Islet of Langerhans (tissue), 1 donor: ENCODE data around the gene CCDC120.

Experiments
- FAIRE-seq: peaks from one replicate; lab custom pipeline; 2011; peaks lifted over from hg19 to GRCh38; lab: Jason Lieb, UNC

The CCDC120 gene

GRCh38 chrX:49102190-49102589, 43.4 kb downstream of the CCDC120 start:
- no peak for FAIRE-seq

- FAIRE-seq = no peak
Observed at GRCh38 chrX:49103637-49104036, 44.8 kb downstream of the CCDC120 start.

- no peak for FAIRE-seq
Observed at GRCh38 chrX:49106296-49106695, 47.5 kb downstream of the CCDC120 start.

GRCh38 chrX:49106930-49107329, 48.1 kb downstream of the CCDC120 start:
- FAIRE-seq = no peak

GRCh38 chrX:49108641-49109040, 49.8 kb downstream of the CCDC120 start:
- FAIRE-seq = no peak

- no peak for FAIRE-seq
Observed at GRCh38 chrX:49110417-49110816, 51.6 kb downstream of the CCDC120 start.

- no peak for FAIRE-seq
Observed at GRCh38 chrX:49111791-49112190, 53.0 kb downstream of the CCDC120 start.

- no peak for FAIRE-seq
Observed at GRCh38 chrX:49116076-49116475, 57.3 kb downstream of the CCDC120 start.

- FAIRE-seq = no peak
Observed at GRCh38 chrX:49116716-49117115, 57.9 kb downstream of the CCDC120 start.

GRCh38 chrX:49117581-49117980, 58.8 kb downstream of the CCDC120 start:
- FAIRE-seq = no peak
